ENCODE measurements around the gene CHST5.

GRCh38 chr16:75570396-75571065, 34.6 kb upstream of the CHST5 start:
- TF ChIP-seq CTCF (conservative IDR thresholded peaks at IDR 0.05) = no peak
- TF ChIP-seq ZFX (IDR thresholded peaks at IDR 0.05) = no peak

All from C4-2B (cell line).